HG02852 (cell line): ENCODE data around the gene ACTL8.

Experiments
- ATAC-seq: cut with Tn5 transposase; IDR thresholded peaks from one replicate; pipeline ENCODE4 v1.9.1; 2021; ENCODE audit warnings: mild to moderate bottlenecking, moderate library complexity; ENCODE audit not compliant: unreplicated experiment

ACTL8 gene

DNA sequence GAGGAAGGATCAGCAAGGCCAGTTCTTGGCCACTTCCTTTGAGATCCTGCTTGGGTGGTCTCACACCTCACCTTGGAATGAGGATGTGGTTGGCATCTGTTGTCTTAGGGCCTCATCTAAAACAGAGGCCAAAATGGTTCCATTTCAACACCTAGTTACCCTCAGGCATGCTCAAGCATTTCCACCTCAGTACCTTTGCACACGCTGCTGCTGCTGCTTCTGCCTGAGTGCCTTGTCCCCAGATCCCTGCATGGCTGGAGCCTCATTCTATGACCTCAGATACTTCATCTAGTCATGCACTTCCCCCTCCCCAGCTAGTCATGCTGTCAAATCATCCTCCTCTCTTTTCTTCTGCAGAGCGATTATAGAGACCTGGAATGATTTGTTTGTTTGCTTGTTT, 86.8 kb downstream of the ACTL8 start:
- ATAC-seq, result no peak

DNA sequence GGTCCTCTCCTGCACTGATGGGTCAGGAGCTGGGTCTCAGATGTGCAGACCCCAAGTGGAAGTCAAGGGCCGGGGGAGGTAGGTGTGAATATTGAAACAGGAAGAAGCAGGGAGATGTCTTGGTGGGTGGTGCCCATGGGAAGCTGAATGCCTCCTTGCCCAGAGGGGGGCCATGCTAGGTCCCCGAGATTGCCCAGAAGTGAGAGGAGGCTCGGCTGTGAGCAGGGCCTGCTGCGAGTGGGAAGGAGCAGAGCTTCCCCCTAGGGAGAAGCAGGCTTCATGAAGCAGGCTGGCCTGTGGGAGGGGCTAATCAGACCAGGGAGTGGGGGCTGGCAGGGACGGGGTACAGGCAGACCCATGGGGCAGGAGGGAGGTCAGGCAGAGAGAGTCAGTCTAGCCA, 87.6 kb downstream of the ACTL8 start:
- no peak for ATAC-seq

DNA sequence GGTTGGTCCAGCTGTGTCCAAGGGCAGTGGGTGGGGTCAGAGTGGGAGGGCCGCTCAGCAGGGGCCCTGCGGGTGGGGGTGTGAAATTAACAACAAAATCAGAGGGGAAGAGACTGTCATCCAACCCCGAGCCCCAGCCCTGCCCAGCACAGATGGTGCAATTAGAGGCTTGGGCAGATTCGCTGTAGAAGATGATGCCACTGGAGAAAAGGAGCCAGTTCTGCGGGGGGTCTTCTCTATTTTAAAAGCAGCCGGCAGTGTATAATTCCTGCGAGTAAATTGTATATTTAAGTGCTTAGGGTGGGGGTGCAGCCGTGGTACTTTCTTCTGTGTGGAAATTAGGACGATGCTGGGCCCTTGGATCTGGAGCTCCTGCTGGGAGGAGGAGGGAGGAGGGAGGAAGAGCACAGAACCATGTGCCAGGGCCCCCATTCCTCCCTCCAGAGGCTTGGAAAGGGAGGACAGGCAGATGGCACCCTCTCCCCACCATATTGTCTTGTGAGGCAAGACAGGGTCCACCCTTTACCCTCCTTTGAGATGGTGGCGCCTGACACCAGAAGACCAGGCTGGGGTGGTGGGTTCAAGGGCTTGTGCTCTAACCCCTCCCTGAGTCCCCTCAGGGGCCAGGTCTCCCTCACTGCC, 89.2 kb downstream of the ACTL8 start:
- no peak for ATAC-seq

DNA sequence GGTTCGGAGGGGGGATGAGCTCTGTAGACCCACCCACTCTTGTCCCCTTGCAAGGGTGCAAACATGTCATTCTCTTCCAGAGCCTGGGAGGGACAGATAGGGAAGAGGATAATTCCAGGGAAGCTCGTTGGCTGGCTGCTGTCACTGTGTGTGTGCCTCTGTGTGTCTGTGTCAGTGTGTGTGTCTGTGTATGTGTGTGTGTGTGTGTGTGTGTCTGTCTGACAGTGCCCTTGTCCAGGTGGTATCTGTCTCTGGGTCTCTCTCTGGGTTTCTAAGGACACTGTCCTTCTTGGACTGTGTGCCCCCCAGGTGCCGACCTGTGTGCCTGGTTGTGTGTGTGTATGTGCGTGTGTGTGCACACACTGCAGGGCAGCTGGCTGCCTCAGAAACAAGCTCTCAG, 90.5 kb downstream of the ACTL8 start:
- no peak for ATAC-seq

DNA sequence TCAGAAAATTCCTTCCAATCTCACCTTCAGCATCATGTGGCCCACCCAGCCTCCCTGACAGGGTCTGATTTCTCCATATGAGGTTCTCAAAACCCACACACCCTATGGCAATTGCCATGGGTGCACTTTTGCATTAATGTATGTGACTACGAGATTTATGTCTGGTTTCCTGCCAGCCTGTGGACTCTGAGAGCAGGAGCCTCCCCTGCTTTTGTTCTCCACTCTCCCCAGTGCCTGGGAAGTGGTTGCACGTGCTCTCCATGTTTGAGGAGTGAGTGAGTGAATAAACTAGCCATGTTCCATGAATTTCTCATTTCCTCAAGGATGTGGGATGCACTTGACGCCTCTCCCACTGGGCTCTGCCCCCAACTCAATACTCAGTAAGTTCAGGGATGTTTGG, 91.2 kb downstream of the ACTL8 start:
- ATAC-seq, result no peak

DNA sequence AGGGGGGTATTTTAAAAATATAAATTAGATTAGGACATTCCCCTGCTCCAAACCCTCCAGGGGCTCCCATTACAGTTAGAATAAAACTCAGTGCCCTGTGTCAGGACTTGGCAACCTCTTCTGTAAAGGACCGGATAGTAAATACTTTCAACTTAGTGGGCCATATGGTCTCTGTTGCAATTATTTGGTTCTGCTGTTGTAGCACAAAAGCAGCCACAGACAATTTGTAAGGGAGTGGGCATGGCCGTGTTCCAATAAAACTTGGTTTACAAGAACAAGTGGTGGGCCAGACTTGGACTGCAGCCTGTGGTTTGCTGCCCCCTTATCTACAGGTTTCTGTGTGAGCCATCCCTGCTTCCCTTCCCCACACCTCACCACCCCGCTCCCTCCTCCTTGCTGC, 92.0 kb downstream of the ACTL8 start:
- ATAC-seq, result no peak

DNA sequence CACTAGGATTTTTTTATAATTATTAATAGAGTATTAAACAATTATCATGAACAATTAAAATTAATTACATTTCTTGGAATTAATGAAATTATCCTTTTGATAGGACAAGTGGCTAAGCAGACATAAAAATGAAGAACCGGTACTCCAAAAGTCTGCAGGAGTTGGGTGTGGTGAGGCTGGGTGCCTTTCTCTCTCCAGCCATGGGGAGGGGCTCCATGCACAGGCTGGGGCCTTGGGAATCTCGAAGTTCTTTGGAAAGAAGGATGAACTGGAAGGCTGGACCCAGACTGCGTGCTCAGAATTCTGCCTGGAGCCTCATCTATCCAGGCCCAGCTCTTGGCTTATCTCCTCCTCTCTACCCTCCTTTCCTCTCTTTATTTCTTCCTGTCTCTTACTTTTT, 94.1 kb downstream of the ACTL8 start:
- ATAC-seq, result no peak

DNA sequence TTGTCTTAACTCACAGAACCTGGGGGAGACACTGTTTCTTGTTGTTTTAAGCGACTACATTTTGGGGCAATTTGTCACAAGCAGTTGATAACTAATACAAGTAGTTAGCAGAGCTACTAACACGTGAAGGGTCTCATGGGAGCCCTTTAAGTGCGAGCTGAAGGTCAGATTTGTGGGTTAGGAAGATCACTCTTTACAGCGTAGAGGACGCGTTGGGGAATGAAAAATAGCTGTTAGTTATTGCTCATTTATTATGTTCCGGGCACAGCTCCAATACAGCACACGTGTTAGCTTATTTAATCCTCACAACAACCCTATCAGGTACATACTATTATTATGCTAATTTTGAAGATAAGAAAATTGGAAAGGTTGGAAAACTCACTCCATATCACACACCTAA, 95.9 kb downstream of the ACTL8 start:
- no peak for ATAC-seq

DNA sequence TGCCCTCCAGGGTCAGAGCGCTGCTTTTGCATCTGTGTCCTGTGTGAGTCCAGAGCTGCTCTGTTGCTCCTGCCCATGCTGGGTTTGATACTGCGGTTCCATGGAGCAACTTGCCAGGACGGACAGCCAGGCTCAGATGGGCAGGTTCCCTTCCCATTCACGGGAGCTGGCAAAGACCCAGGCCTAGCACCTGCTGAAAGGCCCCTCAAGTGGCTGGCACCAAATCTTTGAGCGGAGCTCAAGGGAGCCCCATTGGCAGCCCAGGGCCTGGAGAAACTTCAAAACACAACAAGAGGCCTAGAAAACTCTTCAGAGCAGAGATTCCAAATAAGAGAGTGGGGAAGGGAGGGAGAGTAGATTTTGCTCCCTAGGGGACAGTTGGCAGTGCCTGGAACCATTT, 97.2 kb downstream of the ACTL8 start:
- ATAC-seq, result no peak

DNA sequence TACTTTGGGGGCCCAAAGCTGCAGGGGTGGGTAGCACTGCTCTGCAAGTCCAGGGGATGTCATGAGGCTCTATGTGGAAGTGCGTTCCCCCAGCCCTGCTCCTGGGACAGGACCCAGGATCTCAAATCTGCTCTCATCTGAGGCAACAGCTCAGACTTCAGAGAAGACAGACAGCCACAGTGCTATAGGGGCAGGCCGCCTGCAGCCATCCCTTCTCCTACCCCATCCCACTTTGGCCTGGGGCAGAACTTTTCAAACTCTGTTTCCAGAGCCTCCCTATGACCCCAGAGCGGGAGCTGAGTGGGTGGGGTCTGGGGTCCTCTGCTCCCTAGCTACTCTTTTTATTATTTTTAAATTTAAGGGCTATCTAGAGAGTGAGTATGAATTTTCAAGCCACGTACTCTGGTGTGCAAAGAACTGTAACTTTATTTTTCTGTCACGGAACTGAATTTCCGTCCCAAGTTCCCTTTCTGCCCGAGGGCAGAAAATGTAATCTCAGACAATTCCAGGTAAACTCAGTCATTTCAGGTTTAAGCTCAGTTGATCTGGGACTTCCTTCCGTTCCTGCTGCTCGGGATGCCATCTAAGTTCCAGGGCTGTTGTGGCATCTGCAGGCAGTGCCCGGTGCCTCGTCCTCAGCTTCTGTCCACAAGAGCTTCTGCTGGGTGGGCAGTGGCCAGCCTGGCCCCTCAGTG, 98.3 kb downstream of the ACTL8 start:
- no peak for ATAC-seq

DNA sequence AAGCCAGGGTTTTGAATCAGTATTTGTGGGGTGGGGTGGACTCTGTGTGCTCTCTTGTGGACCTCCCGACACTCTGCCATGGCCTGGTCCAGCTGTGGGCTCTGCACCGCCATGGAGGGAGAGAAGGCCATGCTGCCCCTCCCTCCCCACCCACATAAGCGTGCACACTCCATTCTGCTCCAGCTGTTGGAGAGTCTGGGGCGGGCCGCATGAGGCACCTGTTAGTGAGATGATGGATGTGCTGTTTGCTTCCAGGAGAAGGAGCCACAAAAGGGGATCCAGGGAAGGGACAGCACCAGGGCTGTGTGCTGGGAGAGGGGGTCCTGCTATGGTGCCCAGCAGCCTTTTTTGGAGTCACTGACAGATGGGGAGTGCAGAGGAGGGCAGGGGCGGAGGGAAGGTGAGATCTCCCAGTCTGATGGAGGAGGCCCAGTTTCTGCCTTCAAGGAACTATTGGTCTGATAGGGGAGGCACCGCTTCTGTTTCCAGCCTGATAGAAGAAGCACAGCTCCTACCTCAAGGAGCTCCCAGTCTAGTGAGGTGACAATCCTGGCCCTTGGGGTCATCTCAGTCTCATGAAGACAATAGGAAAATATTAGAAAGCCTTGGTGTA, 101.5 kb downstream of the ACTL8 start:
- ATAC-seq, result no peak

DNA sequence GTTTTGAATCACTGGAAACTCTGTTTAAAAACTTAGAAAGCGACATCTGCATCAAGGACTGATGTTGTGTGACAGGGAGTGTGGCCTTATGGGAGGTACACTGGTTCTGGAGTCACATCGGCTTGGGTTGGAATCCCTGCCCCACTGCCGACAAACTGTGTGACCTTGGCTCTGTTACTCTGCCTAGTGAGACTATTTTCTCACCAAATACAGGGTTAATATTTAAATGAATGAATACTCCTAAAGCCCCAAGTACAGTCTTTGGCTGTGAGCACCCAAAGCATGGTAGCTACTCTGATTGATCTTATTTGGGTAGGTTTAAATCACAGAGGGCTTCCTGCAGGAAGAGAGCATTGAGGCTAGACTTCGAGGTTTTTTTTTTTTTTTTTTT, 102.0 kb downstream of the ACTL8 start:
- ATAC-seq, result no peak

DNA sequence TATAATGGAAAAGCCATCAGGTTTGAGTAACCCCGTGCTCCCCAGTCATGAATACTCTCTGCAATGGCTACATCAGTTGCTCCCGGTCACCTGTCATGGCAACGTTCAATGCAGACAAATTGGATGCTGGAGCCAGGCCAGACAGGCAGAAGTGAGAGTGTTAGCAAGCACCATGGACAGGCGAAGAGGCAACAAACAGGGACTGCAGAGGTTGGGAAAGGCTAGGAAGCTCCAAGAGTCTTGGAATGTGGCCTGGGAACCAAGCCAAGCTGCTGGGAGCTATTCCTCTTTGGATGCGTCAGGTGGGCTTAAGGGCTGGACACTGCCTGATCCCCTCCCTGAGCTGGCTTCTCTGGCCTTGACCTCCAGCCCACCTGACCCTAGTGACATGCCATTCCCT, 102.9 kb downstream of the ACTL8 start:
- ATAC-seq, result no peak

DNA sequence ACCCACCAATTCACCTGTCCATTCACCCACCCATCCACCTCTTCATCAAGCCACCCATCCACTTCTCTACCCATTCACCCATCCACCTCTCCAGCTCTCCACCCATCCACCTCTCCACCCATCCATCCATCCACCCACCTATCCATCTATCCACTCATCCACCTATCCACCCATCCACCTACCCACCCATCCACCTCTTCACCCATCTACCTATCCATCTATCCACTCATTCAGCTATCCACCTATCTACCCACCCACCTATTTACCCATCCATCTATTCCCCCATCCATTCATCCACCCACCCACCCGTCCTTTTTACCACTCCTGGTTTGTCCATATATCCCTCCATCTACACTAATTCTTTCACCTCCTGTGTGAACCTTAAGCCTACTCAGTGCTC, 105.7 kb downstream of the ACTL8 start:
- ATAC-seq, result no peak

DNA sequence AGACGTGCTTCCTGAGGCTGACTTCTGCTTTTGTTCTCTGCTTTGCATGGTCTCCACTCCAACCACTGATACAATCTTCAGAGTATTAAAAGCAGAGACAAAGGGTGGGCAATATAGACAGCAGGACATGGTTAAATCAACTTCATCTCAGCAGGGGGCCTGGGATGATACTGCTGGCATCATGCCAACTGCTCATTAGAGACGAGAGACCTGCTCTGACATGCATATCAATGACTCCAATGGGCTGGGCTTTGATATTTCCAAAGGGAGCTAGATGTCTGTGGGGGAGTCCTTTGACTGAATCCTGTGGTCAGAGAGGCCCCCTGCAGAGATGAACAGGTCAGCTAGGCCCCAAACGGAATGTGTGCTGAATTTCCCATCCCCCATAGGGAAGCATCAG, 106.6 kb downstream of the ACTL8 start:
- no peak for ATAC-seq

DNA sequence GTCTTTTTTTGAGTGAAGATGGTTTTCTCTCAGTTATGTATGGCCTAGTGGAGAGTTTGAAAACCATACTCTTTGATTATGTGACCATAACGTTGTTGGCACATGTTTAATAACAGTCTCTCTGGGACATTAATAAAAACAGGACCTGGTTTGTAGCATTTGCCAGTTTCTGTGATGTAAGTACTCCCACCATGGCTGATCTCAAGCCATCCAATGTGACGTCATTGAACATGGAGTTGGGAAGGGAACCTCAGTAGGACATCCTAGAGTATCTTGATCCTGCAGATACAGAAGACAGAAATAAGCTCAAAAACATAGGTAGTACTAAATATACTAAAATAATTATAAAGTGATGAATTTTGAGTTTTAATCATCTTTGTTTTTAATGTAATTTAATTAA, 107.0 kb downstream of the ACTL8 start:
- no peak for ATAC-seq

DNA sequence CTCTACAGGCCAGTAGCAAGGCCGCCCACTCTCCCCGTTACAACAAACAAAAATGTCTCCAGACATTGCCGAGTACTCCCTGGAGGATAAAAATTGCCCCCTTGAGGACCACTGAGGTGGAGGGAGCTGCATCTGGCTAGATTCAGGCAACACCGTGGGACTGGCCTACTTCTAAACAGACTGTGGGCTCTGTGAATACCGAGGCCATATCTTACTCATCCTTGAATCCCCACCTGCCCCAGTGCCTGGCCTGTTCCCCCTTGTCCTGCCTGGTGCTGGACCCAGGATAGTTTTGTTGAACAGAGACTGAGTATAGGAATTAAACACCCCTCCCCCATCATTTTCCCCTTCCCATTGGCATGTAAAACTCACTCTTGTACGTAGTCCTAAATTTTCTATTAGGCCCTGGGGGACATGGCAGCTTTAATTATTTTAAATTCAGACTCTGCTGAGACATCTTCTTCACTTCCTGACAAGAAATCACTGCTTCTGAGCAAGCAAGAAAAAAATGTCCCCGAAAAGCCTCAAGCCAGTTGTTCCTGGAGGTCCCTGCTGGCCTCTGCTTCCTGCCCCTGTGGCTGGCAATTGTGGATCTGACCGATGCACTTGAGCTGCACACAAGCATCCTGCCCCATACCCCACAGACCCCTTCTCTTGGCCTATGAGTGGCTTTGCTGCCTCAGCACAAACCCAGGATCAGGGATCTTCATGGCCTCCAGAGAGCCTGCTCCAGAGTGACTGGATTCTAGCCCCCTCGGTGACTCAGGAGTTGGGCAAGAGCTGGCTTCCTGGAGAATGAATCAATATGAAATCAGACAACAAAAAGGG, 111.0 kb downstream of the ACTL8 start:
- ATAC-seq, result no peak

DNA sequence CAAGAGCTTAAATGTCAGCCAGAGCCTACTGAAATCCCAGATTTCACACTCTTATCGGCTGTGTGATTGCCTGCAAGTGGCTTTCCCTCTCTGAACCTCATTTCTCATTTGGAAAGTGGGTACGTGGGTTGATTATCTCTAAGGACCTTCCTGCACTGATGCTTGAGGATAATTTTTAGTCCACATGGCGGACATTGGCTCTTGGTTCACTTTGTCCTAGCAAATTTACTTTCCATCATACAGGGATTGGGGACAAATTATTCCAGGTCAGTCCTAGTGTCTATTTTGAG, 111.6 kb downstream of the ACTL8 start:
- no peak for ATAC-seq

DNA sequence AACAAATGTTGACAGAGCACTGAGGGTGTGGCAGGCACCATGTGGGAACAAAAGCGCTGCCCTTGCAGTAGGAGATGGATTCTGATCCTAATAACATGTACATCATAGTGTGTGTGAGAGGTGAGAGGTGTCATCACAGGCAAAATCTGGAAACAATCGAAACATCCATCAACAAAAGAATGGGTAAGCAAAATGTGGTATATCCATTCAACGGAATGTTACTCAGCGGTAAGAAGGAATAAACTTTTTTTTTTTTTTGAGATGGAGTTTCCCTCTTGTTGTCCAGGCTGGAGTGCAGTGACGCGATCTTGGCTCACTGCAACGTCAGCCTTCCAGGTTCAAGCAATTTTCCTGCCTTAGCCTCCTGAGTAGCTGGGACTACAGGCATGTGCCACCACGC, 112.3 kb downstream of the ACTL8 start:
- no peak for ATAC-seq

DNA sequence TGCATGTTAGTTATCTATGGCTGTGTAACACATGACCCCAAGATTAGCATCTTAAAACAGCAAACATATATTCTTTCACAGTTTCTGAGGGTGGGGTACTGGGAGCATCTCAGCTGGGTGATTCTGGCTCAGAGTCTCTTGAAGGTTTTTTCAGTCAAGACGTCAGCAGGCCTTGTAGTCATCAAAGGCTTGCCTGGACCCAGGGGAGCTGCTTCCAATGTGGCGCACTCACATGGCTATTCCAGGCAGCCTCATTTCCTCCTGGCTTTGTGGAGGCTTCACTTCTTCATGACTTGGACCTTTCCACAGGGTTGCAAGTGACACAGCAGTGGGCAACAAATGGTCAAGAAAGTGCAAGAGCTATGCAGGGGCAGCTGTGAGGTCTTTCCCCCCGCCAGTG, 114.7 kb downstream of the ACTL8 start:
- no peak for ATAC-seq

DNA sequence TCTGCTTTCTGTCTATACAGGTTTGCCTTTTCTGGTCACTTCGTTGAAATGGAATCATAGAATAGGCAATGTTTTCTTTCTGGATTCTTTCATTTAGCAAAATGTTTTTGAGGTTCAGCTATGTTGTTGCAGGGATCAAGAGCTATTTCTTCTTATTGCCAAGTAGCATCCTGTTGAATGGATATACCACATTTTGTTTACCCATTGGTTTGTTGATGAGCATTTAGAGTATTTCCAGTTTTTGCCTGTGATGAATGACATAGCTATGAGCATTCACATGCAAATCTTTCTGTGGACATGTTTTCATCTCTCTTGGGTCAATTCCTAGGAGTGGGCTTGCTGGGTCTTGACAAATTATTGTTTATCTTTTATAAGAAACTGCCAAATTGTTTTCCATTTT, 115.5 kb downstream of the ACTL8 start:
- no peak for ATAC-seq
